ENCODE data around the gene LRRC8E.

Gene LRRC8E

GRCh38 chr19:7888145-7888825, at the start of gene LRRC8E:
Gene LRRC8E (plus strand): TSS chr19:7888510. CDS start chr19:7895604, 7,094 bp downstream.
- DNase-seq: no peak

GRCh38 chr19:7839476-7839875, 48.8 kb upstream of the LRRC8E start:
- DNase-seq: no peak

GRCh38 chr19:7840629-7841028, 47.7 kb upstream of the LRRC8E start:
- DNase-seq: no peak

GRCh38 chr19:7841751-7842660, 46.3 kb upstream of the LRRC8E start:
- DNase-seq: no peak

- DNase-seq: no peak
These were observed 45.5 kb upstream of the LRRC8E start for GRCh38 chr19:7842661-7843294.

GRCh38 chr19:7843521-7843920, 44.8 kb upstream of the LRRC8E start:
- DNase-seq: no peak

- no peak for DNase-seq
These were observed 43.9 kb upstream of the LRRC8E start for GRCh38 chr19:7844405-7844804.

- no peak for DNase-seq
These were observed 43.4 kb upstream of the LRRC8E start for GRCh38 chr19:7844951-7845350.

- DNase-seq: no peak
These were observed 42.7 kb upstream of the LRRC8E start for GRCh38 chr19:7845390-7846154.

GRCh38 chr19:7846155-7846646, 42.1 kb upstream of the LRRC8E start:
- DNase-seq: no peak

- DNase-seq: no peak
These were observed 40.6 kb upstream of the LRRC8E start for GRCh38 chr19:7847664-7848063.

GRCh38 chr19:7848779-7849457, 39.4 kb upstream of the LRRC8E start:
- no peak for DNase-seq

- DNase-seq: no peak
These were observed 38.7 kb upstream of the LRRC8E start for GRCh38 chr19:7849631-7849999.

- no peak for DNase-seq
These were observed 38.1 kb upstream of the LRRC8E start for GRCh38 chr19:7850000-7850813.

GRCh38 chr19:7850945-7851622, 37.2 kb upstream of the LRRC8E start:
- no peak for DNase-seq

GRCh38 chr19:7851623-7852500, 36.4 kb upstream of the LRRC8E start:
- no peak for DNase-seq

- no peak for DNase-seq
These were observed 35.2 kb upstream of the LRRC8E start for GRCh38 chr19:7852851-7853769.

GRCh38 chr19:7853770-7854128, 34.6 kb upstream of the LRRC8E start:
- DNase-seq: no peak
